HepG2 (cell line): ENCODE results near the gene GJB1.

Experiments
- KAT7 ChIP-seq: IDR thresholded peaks from 2 replicates; pipeline ENCODE4 v1.6.1; 2018; ENCODE audit warnings: borderline replicate concordance, missing compliant biosample characterization
- SETDB1 ChIP-seq: sonication (generic); formaldehyde crosslinking; IDR thresholded peaks from 2 replicates; pipeline ENCODE4 v1.5.1; 2020; ENCODE audit warnings: missing genetic modification reagents, mild to moderate bottlenecking, borderline replicate concordance

DNA sequence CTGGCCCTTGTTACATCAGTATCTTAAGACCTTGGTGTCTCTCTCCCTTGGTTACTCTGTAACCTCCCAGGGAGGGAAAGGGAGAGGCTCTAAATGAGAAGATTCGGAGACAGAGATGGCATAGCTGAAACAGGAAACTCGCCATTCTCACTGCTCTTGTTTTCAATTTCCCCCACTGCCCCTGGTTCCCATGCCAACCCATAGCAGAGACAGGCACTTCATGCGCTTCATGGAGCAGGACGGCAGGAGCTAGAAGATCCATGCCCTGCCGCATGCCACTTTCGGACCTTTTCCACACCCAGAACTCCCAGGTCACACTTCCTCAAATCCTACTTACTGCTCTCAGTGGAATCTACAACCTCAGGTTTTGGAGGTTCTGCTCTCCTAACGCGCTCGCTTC, 27.8 kb downstream of the GJB1 start:
- TF ChIP-seq KAT7 (CRISPR knock-in tag), result no peak
- no peak for TF ChIP-seq SETDB1 (CRISPR knock-in tag)
